ENCODE results near the gene ACSL1. TPM values are rescaled to one million over a fixed set of nuclear protein-coding genes. Genes with fewer than 3 reads are reported as not detected.

ACSL1 gene
- total and polyA plus RNA-seq, 8 donors, result 42.8 to 1,170 (median 51.3) TPM

- 49 to 59% (median 50%) methylated on average over 11 of the region's 11 CpGs for WGBS, 5 donors
- Histone ChIP-seq H3K27me3 (no peaks in the 10 kb centered on the region), H3K4me1 (no peaks in the 10 kb centered on the region), H3K9me3 (no peaks in the 10 kb centered on the region), H3K36me3 (no peaks in the 10 kb centered on the region), H3K4me3 (no peak overlapping the region), H3K27ac (no peak overlapping the region)
- TF ChIP-seq POLR2AphosphoS5 (IDR thresholded peaks at IDR 0.05), result no peak
- TF ChIP-seq CTCF (IDR thresholded peaks at IDR 0.05), result no peak
- TF ChIP-seq POLR2A (IDR thresholded peaks at IDR 0.05), result no peak
- no peak for TF ChIP-seq EP300 (IDR thresholded peaks at IDR 0.05)
- intact Hi-C loops (cut with DNase I; ENCODE audit: low total_unique reads), result no loop called here
- DNase-seq, result peak in 1 of 2 donors; percentile 45
These were observed 12.7 kb upstream of the ACSL1 start for GRCh38 chr4:184838249-184839074.

GRCh38 chr4:184836613-184837012, 10.8 kb upstream of the ACSL1 start:
- intact Hi-C loops (cut with DNase I; ENCODE audit: low total_unique reads), result no loop called here
- H3K27me3 ChIP-seq, result no peaks in the 10 kb centered on the region
- no peak for DNase-seq
- TF ChIP-seq EP300 (IDR thresholded peaks at IDR 0.05) (no peak), POLR2AphosphoS5 (IDR thresholded peaks at IDR 0.05) (no peak), POLR2A (IDR thresholded peaks at IDR 0.05) (no peak), CTCF (IDR thresholded peaks at IDR 0.05) (no peak)
- WGBS, 5 donors, result 87 to 98% (median 93%) methylated on average over 5 of the region's 5 CpGs
- H3K4me1 ChIP-seq, result no peaks in the 10 kb centered on the region
- H3K36me3 ChIP-seq, result no peaks in the 10 kb centered on the region
- H3K27ac ChIP-seq, result no peak overlapping the region
- H3K9me3 ChIP-seq, result no peaks in the 10 kb centered on the region
- H3K4me3 ChIP-seq, result no peak overlapping the region

- intact Hi-C loops (cut with DNase I; ENCODE audit: low total_unique reads), result no loop called here
- WGBS, 5 donors, result 78 to 90% (median 84%) methylated on average over 10 of the region's 10 CpGs
- no peak for TF ChIP-seq POLR2AphosphoS5 (IDR thresholded peaks at IDR 0.05)
- TF ChIP-seq EP300 (IDR thresholded peaks at IDR 0.05), result no peak
- no peak for TF ChIP-seq POLR2A (IDR thresholded peaks at IDR 0.05)
- no peak for TF ChIP-seq CTCF (IDR thresholded peaks at IDR 0.05)
These were observed 7.5 kb upstream of the ACSL1 start for GRCh38 chr4:184833046-184833838.

GRCh38 chr4:184831153-184831552, 5.4 kb upstream of the ACSL1 start:
- H3K36me3 ChIP-seq, result no peaks in the 10 kb centered on the region
- WGBS, 5 donors, result 77 to 85% (median 82%) methylated on average over 5 of the region's 5 CpGs
- peaks cover 0 to 13% (median 9%) of the 10 kb centered on the region in 4 donors for H3K4me1 ChIP-seq
- no peak overlapping the region for H3K4me3 ChIP-seq
- no peak for TF ChIP-seq EP300 (IDR thresholded peaks at IDR 0.05)
- no peak for TF ChIP-seq CTCF (IDR thresholded peaks at IDR 0.05)
- no peak for TF ChIP-seq POLR2AphosphoS5 (IDR thresholded peaks at IDR 0.05)
- TF ChIP-seq POLR2A (IDR thresholded peaks at IDR 0.05), result no peak
- no peak overlapping the region for H3K27ac ChIP-seq
- no peaks in the 10 kb centered on the region for H3K27me3 ChIP-seq
- no peak for DNase-seq
- intact Hi-C loops (cut with DNase I; ENCODE audit: low total_unique reads), result no loop called here
- no peaks in the 10 kb centered on the region for H3K9me3 ChIP-seq

More at GRCh38 chr4:184833046-184833838, 7.5 kb upstream of the ACSL1 start:
- Histone ChIP-seq H3K27ac (peak overlapping the region in 1 of 5 donors; percentile 36), H3K9me3 (no peaks in the 10 kb centered on the region), H3K36me3 (no peaks in the 10 kb centered on the region), H3K4me3 (no peak overlapping the region), H3K4me1 (no peaks in the 10 kb centered on the region), H3K27me3 (no peaks in the 10 kb centered on the region)
- no peak for DNase-seq

All from stomach (tissue), 9 donors.